IMR-90 (cell line): ENCODE measurements around the gene CEACAM3. TPM values are rescaled to one million over a fixed set of nuclear protein-coding genes. Genes with fewer than 3 reads are reported as not detected.

Source experiments
- ATAC-seq: fragments of 200-7000 bp; cut with Tn5 transposase; 2 replicates; pipeline ENCODE4 v1.9.1; 2020; ENCODE audit warnings: low read depth, mild to moderate bottlenecking, moderate library complexity
- BruUV-seq: library from RNA; stranded (reverse); fragments of 400-500 nt; replicated peaks from 2 replicates; lab custom pipeline; 2021; lab: Mats Ljungman, UMichigan
- CTCF ChIA-PET: fragments of 300-600 bp; formaldehyde crosslinking; extraction: SDS; loops from one replicate; lab custom pipeline; 2021; ENCODE audit warnings: antibody characterized with exemption; lab: Yijun Ruan, JAX
- POLR2A ChIA-PET: fragments of 300-600 bp; sonication (Branson Sonifier 250); formaldehyde crosslinking; loops from one replicate; lab custom pipeline; 2022; ENCODE audit warnings: antibody characterized with exemption; ENCODE audit not compliant: unreplicated experiment; lab: Charles Lee
- DNase-seq: peaks from one replicate; pipeline ENCODE4 v3.0.0; 2013
- H2AFZ ChIP-seq: replicated peaks from 2 replicates; pipeline ENCODE3; 2013; ENCODE audit warnings: low read length, mild to moderate bottlenecking; ENCODE audit not compliant: poor library complexity
- H2AK5ac ChIP-seq: 2 replicates; pipeline ENCODE4 v1.6.1; 2013; ENCODE audit warnings: low read depth, low read length, inconsistent platforms
- H2AK9ac ChIP-seq: replicated peaks from 2 replicates; pipeline ENCODE3; 2013; ENCODE audit warnings: mild to moderate bottlenecking, low read depth, low read length, moderate library complexity; ENCODE audit not compliant: poor library complexity
- H2BK120ac ChIP-seq: 2 replicates; pipeline ENCODE4 v1.6.1; 2013; ENCODE audit warnings: low read depth, low read length, inconsistent platforms
- H2BK15ac ChIP-seq: 3 replicates; pipeline ENCODE4 v1.6.1; 2013; ENCODE audit warnings: low read depth, low read length, inconsistent platforms
- H2BK20ac ChIP-seq: 2 replicates; pipeline ENCODE4 v1.6.1; 2013; ENCODE audit warnings: low read depth, mild to moderate bottlenecking, inconsistent platforms, low read length, moderate library complexity
- H2BK5ac ChIP-seq: 2 replicates; pipeline ENCODE4 v1.6.1; 2013; ENCODE audit warnings: mild to moderate bottlenecking, low read depth, low read length, inconsistent platforms; ENCODE audit not compliant: poor library complexity, severe bottlenecking
- H3K14ac ChIP-seq: replicated peaks from 2 replicates; pipeline ENCODE4 v1.6.1; 2013; ENCODE audit warnings: low read depth, low read length, inconsistent platforms
- H3K18ac ChIP-seq: 2 replicates; pipeline ENCODE4 v1.6.1; 2013; ENCODE audit warnings: low read depth, low read length, control low read depth
- H3K23ac ChIP-seq: 2 replicates; pipeline ENCODE4 v1.6.1; 2013; ENCODE audit warnings: low read depth, low read length, inconsistent platforms
- H3K27ac ChIP-seq: 2 replicates; pipeline ENCODE4 v1.5.1; 2013; ENCODE audit warnings: mild to moderate bottlenecking, control low read depth, low read length; ENCODE audit not compliant: insufficient read depth
- H3K27me3 ChIP-seq: 2 replicates; pipeline ENCODE4 v1.6.1; 2013; ENCODE audit warnings: low read length; ENCODE audit not compliant: control insufficient read depth, insufficient read depth
- H3K36me3 ChIP-seq: 2 replicates; pipeline ENCODE4 v1.6.1; 2013; ENCODE audit warnings: low read length, mixed read lengths; ENCODE audit not compliant: control insufficient read depth, insufficient read depth
- H3K4ac ChIP-seq: 2 replicates; pipeline ENCODE4 v1.6.1; 2013; ENCODE audit warnings: low read depth, low read length, inconsistent platforms
- H3K4me1 ChIP-seq: 2 replicates; pipeline ENCODE4 v1.6.1; 2013; ENCODE audit warnings: low read length, mixed read lengths; ENCODE audit not compliant: control insufficient read depth, insufficient read depth
- H3K4me2 ChIP-seq: 2 replicates; pipeline ENCODE4 v1.6.1; 2013; ENCODE audit warnings: low read depth, mild to moderate bottlenecking, control low read depth, low read length, moderate library complexity
- H3K4me3 ChIP-seq: 2 replicates; pipeline ENCODE4 v1.5.1; 2013; ENCODE audit warnings: low read depth, mild to moderate bottlenecking, control low read depth, low read length, moderate library complexity; ENCODE audit not compliant: insufficient read depth
- H3K56ac ChIP-seq: 2 replicates; pipeline ENCODE4 v1.6.1; 2013; ENCODE audit warnings: low read length, inconsistent platforms; ENCODE audit not compliant: insufficient read depth; ENCODE audit errors: extremely low read depth
- H3K79me1 ChIP-seq, 2 experiments: 2 replicates each; pipeline ENCODE4 v1.6.1; 2013; ENCODE audit warnings: low read length in 2 of 2, inconsistent platforms in 1 of 2, low read depth in 1 of 2
- H3K9ac ChIP-seq: 2 replicates; pipeline ENCODE4 v1.6.1; 2013; ENCODE audit warnings: low read depth, low read length, control low read depth
- H3K9me1 ChIP-seq: 2 replicates; pipeline ENCODE4 v1.6.1; 2013; ENCODE audit warnings: low read length, inconsistent platforms; ENCODE audit not compliant: insufficient read depth
- H3K9me3 ChIP-seq: 2 replicates; pipeline ENCODE4 v1.6.1; 2013; ENCODE audit warnings: low read length; ENCODE audit not compliant: control insufficient read depth, insufficient read depth
- H4K20me1 ChIP-seq: 2 replicates; pipeline ENCODE4 v1.6.1; 2013; ENCODE audit warnings: low read length, inconsistent platforms; ENCODE audit not compliant: insufficient read depth
- H4K5ac ChIP-seq: 2 replicates; pipeline ENCODE4 v1.6.1; 2013; ENCODE audit warnings: mild to moderate bottlenecking, low read depth, low read length, control low read depth
- H4K8ac ChIP-seq, 2 experiments: 2 replicates each; pipeline ENCODE4 v1.6.1; 2013; ENCODE audit warnings: low read depth in 2 of 2, low read length in 2 of 2, control low read depth in 1 of 2, inconsistent platforms in 1 of 2
- H4K91ac ChIP-seq: 2 replicates; pipeline ENCODE4 v1.6.1; 2013; ENCODE audit warnings: low read depth, low read length, inconsistent platforms; ENCODE audit not compliant: insufficient read depth
- BHLHE40 ChIP-seq: fragments of 150-350 bp; IDR thresholded peaks from 2 replicates; pipeline ENCODE4 v1.6.1; 2016; ENCODE audit warnings: mild to moderate bottlenecking, low read depth, low read length
- CHD1 ChIP-seq: IDR thresholded peaks from 2 replicates; pipeline ENCODE4 v1.6.1; 2012; ENCODE audit warnings: low read depth, low read length, improper control_type of control experiment
- CTCF ChIP-seq: conservative IDR thresholded peaks from 2 replicates; pipeline ENCODE4 v1.5.1; 2012; ENCODE audit warnings: mild to moderate bottlenecking, low read depth, low read length, improper control_type of control experiment
- FOS ChIP-seq: fragments of 150-350 bp; IDR thresholded peaks from 2 replicates; pipeline ENCODE4 v1.6.1; 2016; ENCODE audit warnings: low read depth, low read length
- MAFK ChIP-seq: IDR thresholded peaks from 2 replicates; pipeline ENCODE4 v1.6.1; 2012; ENCODE audit warnings: low read depth, low read length, improper control_type of control experiment
- MXI1 ChIP-seq: IDR thresholded peaks from 2 replicates; pipeline ENCODE4 v1.6.1; 2012; ENCODE audit warnings: low read depth, mild to moderate bottlenecking, low read length, moderate library complexity, borderline replicate concordance
- POLR2A ChIP-seq: IDR thresholded peaks from 2 replicates; pipeline ENCODE4 v1.6.1; 2012; ENCODE audit warnings: mild to moderate bottlenecking, low read depth, low read length
- RAD21 ChIP-seq: IDR thresholded peaks from 2 replicates; pipeline ENCODE4 v1.6.1; 2012; ENCODE audit warnings: low read length, improper control_type of control experiment
- RCOR1 ChIP-seq: IDR thresholded peaks from 2 replicates; pipeline ENCODE4 v1.6.1; 2012; ENCODE audit warnings: mild to moderate bottlenecking, low read length, improper control_type of control experiment; ENCODE audit not compliant: insufficient replicate concordance
- RFX5 ChIP-seq: IDR thresholded peaks from 2 replicates; pipeline ENCODE4 v1.8.0; 2012; ENCODE audit warnings: low read depth, mild to moderate bottlenecking, low read length, moderate library complexity
- SMC3 ChIP-seq: fragments of 150-350 bp; IDR thresholded peaks from 2 replicates; pipeline ENCODE4 v1.6.1; 2016; ENCODE audit warnings: low read depth, mild to moderate bottlenecking, antibody characterized with exemption, low read length, moderate library complexity
- WGBS, 2 experiments: methylation state at CpG; one replicate each; pipeline versions ENCODE4 v1.1.5 to v1.1.7; 2013; ENCODE audit warnings: missing lambda C conversion rate in 2 of 2; ENCODE audit not compliant: insufficient read length in 1 of 2; ENCODE audit errors: extremely low coverage in 2 of 2; 5-methylcytosine and 5-hydroxymethylcytosine counted together
- dilution Hi-C: fragments of 300-500 bp; cut with HindIII; formaldehyde crosslinking; loops from one replicate; pipeline ENCODE4 v1.14.3; 2018; ENCODE audit warnings: low sequenced_read_pairs; ENCODE audit not compliant: unreplicated experiment
- in situ Hi-C: fragments of 300-500 bp; cut with MboI; formaldehyde crosslinking; loops from 3 replicates; pipeline ENCODE4 v1.14.3; 2019; ENCODE audit warnings: low sequenced_read_pairs, inconsistent platforms, mixed read lengths
- intact Hi-C: fragments of 100-400 bp; cut with micrococcal nuclease; formaldehyde crosslinking; loops from 2 replicates; pipeline ENCODE4 v1.10.0; 2022
- polyA plus RNA-seq, 3 experiments: library from polyadenylated mRNA; depleted of rRNA; stranded (reverse); fragments of >200 nt; gene quantifications; 2 replicates each; pipeline ENCODE4 v1.2.3, GENCODE V29; 2012; ENCODE audit warnings: low replicate concordance in 1 of 3
- total RNA-seq: library from RNA; depleted of rRNA; stranded (reverse); fragments of >200 nt; gene quantifications from 2 replicates; pipeline ENCODE4 v1.2.3, GENCODE V29; 2012
- TF ChIP-seq, protein P1 (sequence below): fragments of 150-350 bp; IDR thresholded peaks from 2 replicates; pipeline ENCODE4 v1.6.1; 2016; ENCODE audit warnings: low read depth, mild to moderate bottlenecking, low read length, moderate library complexity, borderline replicate concordance
- TF ChIP-seq, protein P2 (sequence below): fragments of 150-350 bp; IDR thresholded peaks from 2 replicates; pipeline ENCODE4 v1.6.1; 2017; ENCODE audit warnings: mild to moderate bottlenecking, antibody characterized with exemption, low read length, low read depth

CEACAM3 gene
- total and polyA plus RNA-seq, 2 of the 4 experiments (the other 2 are of a cell fraction), result not detected

GRCh38 chr19:41746593-41747227, 49.7 kb upstream of the CEACAM3 start:
- H3K27me3 ChIP-seq, result peaks cover 9% of the 10 kb centered on the region
- no peak overlapping the region for H4K91ac ChIP-seq
- H4K20me1 ChIP-seq, result no peaks in the 10 kb centered on the region
- no peak overlapping the region for H2AK5ac ChIP-seq
- no peak overlapping the region for H3K4me3 ChIP-seq
- ChIA-PET CTCF (interaction anchor here (0.9 kb wide), 1 partner anchor 18 kb away, joined by 3 read pairs; no protein-coding TSS in a partner anchor), POLR2A (no interaction called here)
- H3K79me1 ChIP-seq, result no peaks in the 10 kb centered on the region
- no peak overlapping the region for H2BK20ac ChIP-seq
- no peak overlapping the region for H3K18ac ChIP-seq
- BruUV-seq, result no TSS peak
- no peaks in the 10 kb centered on the region for H3K9me1 ChIP-seq
- in situ Hi-C loops (no loop called here), dilution Hi-C loops (no loop called here), intact Hi-C loops (loop anchor here (2.0 kb wide), 1 partner anchor 104 kb away; no protein-coding TSS in a partner anchor)
- no CpG with 5 or more reads among the region's 11 CpGs for WGBS, 2 experiments
- H3K56ac ChIP-seq, result no peak overlapping the region
- DNase-seq, result peak; percentile 39
- H2BK15ac ChIP-seq, result no peak overlapping the region
- H3K14ac ChIP-seq, result no peak overlapping the region
- no peak overlapping the region for H4K5ac ChIP-seq
- H2BK5ac ChIP-seq, result no peak overlapping the region
- no peaks in the 10 kb centered on the region for H3K9me3 ChIP-seq
- no peak overlapping the region for H2AFZ ChIP-seq
- ATAC-seq, result peak; percentile 97
- H3K4ac ChIP-seq, result no peak overlapping the region
- no peak overlapping the region for H2AK9ac ChIP-seq
- H3K9ac ChIP-seq, result no peak overlapping the region
- H3K4me1 ChIP-seq, result no peaks in the 10 kb centered on the region
- H3K27ac ChIP-seq, result no peak overlapping the region
- TF ChIP-seq POLR2A (no peak), SMC3 (peak; percentile 19; the same call in 1 of the 2 replicates), BHLHE40 (no peak), MXI1 (no peak), RFX5 (no peak), MAFK (no peak), CHD1 (no peak), RAD21 (peak; percentile 48), RCOR1 (no peak), FOS (no peak), CTCF (peak; percentile 48)
- TF ChIP-seq, protein P1, sequence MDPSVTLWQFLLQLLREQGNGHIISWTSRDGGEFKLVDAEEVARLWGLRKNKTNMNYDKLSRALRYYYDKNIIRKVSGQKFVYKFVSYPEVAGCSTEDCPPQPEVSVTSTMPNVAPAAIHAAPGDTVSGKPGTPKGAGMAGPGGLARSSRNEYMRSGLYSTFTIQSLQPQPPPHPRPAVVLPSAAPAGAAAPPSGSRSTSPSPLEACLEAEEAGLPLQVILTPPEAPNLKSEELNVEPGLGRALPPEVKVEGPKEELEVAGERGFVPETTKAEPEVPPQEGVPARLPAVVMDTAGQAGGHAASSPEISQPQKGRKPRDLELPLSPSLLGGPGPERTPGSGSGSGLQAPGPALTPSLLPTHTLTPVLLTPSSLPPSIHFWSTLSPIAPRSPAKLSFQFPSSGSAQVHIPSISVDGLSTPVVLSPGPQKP, result no peak
- TF ChIP-seq, protein P2, sequence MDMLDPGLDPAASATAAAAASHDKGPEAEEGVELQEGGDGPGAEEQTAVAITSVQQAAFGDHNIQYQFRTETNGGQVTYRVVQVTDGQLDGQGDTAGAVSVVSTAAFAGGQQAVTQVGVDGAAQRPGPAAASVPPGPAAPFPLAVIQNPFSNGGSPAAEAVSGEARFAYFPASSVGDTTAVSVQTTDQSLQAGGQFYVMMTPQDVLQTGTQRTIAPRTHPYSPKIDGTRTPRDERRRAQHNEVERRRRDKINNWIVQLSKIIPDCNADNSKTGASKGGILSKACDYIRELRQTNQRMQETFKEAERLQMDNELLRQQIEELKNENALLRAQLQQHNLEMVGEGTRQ, result no peak
- no peak overlapping the region for H2BK120ac ChIP-seq
- no peak overlapping the region for H3K23ac ChIP-seq
- H4K8ac ChIP-seq, result no peak overlapping the region
- H3K4me2 ChIP-seq, result no peak overlapping the region
- H3K36me3 ChIP-seq, result no peaks in the 10 kb centered on the region
